Jurkat, Clone E6-1 (cell line): ENCODE measurements around the gene MICAL3.
A peak's percentile ranks its signal among the peaks of the same experiment; 100 is the strongest.

Experiments
- DNase-seq: peaks from one replicate; pipeline ENCODE4 v3.0.0-alpha.2; 2011; ENCODE audit warnings: low read depth, low spot score
- H3K4me3 ChIP-seq: 2 replicates; pipeline ENCODE4 v1.5.1; 2011; ENCODE audit warnings: mild to moderate bottlenecking, low read length, control low read depth, moderate library complexity

The MICAL3 gene

DNA sequence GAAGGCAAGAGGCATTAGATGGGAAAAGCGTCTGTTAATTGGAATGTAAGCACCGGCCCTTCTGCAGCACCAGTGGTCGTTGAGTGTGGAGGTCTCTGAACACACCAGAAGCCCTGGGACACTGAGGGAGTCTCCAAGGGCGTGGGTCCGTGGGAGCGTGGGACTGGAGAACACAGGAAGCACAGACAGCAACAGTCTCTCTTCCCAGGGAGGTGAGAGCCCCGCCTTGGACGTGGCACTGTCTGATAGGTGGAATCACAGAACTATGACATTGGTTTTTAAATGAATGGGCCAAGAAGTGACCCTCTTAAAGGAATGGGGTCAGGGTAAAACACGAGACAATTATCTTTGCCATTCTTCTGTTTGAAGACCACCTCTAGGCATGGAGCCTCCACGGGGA is 221.9 kb downstream of the MICAL3 start:
- no peak overlapping the region for H3K4me3 ChIP-seq
- no peak for DNase-seq

DNA sequence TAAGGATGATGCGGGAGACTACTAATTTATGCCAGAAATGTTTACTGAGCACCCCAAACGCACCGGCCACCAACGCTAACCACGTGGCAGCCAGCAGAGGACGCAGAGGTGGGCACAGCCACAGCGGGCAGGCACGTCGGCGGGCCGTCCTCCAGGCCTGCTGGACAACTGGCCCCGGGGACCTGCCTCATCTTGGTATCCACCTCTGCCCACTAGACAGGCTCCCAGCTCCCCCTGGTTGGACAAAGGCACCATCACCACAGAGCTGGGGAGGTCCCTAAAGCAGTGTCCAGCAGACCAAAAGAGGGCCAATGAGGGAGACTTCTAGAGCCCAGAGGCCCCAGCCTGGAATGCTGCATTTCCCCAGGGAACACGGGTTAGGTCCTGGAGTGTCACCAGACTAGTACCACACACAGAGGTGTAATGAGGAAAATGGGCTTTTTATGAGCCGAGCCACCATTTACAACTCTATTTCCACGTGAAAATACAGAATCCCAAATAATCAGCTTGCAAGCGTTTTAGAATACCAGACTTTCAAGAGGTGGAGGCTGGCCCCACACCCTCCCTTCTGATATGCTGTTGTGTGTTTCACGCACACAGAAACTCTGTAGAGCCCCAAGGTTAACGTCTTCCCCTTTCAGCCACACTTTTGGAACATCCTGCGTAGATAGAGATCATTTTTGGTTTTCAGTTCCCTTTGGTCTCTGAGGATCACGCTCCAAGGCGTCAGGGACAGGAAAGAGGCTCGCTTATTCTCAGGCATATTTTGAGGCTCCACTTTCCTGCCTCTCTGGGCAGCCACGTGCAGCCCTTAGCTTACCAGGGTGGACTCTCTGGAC is 226.4 kb downstream of the MICAL3 start:
- peak; percentile 71 for DNase-seq
- H3K4me3 ChIP-seq = no peak overlapping the region

DNA sequence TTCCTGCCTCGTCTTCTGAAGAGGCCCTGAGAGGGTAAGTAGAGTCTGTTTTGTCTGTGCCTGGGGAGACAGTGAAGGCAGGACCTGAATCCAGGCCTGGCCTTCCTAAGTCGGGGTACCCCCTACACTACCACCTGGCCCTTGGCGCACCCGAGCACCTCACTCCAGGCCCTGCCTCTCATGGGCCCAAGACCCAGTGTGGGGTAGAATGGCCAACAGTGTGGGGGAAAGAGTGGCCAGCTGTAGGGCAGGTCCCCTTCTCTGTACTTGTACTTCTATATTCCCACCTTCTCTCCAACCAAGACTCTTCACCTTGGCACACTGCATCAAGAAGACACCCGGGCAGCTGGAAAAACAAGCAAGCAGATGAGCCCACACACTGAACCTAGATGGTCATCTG is 227.7 kb downstream of the MICAL3 start:
- no peak for DNase-seq
- no peak overlapping the region for H3K4me3 ChIP-seq

DNA sequence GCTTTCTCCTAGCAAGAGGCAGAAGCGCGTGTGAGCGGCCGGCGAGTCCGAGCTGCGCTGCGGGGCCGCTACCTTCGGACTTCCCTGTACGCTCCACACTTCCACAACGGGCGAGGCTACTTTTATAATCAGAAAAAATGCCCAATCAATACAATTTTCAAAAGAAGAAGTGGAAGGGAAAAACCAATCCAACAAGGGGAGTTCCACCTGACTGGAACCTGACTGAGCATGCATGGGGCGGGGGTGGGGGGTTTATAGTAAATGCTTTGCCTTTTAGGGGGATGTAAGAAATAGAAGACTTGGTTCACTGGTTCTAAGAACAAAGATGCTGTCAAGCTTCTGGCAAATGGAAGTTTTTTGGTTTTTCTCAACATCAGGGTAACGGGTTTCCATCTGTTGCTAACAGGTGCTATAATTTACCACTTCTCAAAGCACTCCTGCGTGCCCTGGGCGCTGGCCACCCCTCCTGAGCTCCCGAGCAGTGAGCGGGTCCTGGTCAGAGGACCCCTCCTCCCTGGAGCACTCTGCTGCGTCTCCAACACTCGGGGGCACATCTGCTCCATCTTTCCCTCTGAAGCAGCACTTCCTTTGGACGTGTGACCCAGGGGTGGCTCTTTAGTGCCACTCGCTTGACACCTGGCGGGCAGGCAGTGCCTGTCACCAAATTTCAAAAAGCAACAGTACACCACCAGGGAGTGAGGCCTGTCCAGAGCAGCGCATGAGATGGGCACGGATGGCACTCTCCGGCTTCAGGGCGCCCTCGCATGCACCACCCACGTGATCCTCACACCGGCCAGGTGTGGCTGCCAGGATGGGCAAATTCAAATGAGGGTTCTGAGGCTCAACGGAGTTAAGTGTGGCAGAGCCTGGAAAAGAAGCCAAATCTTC is 228.5 kb downstream of the MICAL3 start:
- no peak overlapping the region for H3K4me3 ChIP-seq
- DNase-seq = no peak

DNA sequence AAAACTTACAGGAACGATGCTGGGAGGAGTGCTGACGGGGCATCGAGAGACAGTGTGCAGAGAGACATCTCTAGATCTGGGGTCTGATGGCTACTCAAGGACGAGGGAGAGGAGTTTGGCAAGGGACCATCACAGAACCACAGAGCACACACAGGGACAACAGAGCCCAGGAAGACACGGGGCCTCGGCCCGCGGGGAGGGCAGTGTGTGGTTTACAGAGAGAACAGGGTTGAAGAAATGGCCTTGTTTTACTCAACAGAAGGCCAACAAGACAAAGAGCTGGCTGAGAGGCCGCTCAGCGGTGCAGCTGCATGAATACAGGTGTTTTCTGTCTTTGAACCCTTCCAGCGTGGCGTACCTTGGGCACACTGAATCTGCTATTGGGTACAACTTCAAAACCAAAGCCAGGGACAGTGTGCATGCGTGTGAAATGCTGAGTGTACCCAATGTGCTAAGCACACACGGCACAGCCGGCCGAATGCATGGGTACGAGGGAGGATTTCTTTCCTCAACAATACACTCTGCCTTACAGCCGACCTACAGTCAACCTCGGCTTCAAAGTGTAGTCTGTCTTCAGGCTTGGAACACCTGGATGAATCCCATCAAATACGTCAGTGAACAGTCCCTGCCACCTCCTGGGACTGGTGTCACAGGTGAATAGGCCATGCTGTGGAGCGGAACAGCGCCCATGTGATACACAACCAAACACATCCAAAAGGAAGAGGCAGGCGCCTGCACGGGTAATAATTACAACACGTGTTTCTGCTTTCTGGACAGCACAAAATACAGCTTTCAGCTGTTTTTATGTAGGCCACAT is 229.4 kb downstream of the MICAL3 start:
- no peak overlapping the region for H3K4me3 ChIP-seq
- no peak for DNase-seq

DNA sequence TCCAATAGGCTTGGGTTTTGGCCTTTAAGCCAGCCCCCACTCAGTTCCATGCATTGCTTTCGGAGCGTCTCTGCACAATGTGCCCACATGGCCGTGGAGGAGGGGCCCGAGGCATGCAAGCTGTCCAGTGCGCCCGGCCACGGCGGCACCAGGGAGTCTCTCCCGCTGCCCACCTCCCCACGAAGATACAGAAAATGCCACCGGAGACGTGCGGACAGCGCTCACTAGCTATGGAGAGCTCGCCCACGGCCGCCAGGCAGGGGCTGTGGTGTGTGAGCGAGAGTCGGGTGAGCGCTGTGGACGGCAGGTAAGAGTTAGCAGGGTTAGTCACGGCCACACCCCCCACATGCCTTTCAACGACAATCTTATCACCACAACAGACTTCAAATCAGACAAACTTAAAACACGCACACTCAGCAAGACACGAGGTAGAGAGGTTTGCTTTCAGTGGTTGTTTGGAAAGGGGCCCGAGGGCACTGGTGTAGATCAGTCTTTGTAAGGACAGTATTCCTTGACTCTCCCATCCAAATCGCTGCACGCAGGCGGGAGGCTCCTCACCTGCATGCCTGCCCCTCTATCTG is 231.4 kb downstream of the MICAL3 start:
- no peak for DNase-seq
- H3K4me3 ChIP-seq = no peak overlapping the region

DNA sequence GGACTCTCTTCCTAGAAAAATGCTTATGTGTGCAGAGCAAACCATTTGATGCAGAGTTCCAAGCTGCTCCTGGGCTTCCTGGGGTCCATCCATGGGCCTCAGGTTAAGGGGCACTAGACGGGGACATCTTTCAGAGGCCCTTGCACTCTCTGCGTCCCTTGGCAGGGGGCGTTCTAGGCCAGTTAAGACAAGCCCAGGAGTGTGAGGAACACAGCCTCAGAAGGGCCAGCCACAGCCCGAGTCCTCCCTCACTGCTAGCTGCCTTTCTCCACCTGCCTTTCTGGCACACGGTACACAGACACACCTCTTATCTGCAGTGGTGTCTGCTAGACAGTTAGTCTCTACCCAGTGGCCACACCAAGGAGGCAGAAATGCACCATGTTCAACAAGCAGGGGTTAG is 232.1 kb downstream of the MICAL3 start:
- DNase-seq = no peak
- no peak overlapping the region for H3K4me3 ChIP-seq

DNA sequence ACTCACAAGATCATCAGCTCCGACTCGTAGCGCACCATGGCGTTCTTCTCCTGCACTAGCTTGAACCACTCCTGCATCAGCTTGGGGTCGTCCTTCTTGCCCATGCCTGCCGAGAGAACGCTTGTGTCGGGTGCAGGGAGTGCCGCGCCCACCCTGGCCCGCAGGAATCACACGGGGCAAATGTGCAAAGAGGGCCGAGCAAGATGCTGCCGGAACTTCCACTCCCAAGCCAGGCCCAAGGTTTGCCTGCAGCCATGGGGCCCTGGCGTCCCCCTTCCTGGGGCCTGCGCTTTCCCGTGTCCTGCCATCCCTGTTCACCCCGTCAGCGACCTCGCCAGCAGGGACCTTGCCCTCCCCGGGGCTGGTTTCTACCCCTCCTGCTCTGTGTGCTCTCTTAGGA is 233.2 kb downstream of the MICAL3 start:
- DNase-seq = no peak
- H3K4me3 ChIP-seq = no peak overlapping the region

DNA sequence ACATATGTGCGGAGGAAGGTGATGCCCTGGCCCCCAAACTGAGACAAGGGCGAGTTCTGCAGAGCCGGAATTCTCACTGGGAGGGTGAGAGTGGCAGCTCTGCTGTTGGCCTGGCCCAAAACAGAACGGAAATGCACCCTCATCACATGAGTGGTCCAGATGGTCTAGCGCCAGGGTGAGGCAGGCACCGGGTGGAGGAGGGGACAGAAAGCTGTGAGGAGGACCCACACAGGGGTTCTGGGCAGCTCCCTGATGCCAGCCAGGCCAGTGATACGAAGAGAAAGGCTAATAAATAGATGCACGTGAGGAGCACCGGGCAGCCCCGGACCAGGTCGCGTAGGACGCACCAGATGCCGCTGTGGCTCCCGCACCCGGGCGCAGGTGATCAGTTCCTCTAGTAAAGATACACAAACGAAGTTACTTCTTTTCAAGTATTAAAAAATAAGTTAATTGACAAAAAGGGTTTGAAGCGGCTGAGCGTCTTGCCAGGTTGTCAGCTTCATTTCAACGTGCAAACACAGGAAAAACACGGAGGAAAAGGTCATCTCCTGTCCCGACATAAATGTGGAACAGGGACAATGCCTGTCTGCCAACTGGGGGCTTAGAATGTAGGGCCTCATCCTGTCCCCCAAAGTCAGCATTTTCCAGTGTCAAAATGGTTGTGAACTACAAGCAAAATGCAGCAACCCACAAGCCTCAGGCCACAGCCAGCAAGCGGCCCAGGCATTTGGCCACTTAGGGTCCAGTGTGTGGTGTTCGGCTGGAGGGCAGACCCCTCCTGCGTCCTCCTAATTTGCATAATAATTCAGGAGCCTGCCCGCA is 234.8 kb downstream of the MICAL3 start:
- DNase-seq = no peak
- no peak overlapping the region for H3K4me3 ChIP-seq

DNA sequence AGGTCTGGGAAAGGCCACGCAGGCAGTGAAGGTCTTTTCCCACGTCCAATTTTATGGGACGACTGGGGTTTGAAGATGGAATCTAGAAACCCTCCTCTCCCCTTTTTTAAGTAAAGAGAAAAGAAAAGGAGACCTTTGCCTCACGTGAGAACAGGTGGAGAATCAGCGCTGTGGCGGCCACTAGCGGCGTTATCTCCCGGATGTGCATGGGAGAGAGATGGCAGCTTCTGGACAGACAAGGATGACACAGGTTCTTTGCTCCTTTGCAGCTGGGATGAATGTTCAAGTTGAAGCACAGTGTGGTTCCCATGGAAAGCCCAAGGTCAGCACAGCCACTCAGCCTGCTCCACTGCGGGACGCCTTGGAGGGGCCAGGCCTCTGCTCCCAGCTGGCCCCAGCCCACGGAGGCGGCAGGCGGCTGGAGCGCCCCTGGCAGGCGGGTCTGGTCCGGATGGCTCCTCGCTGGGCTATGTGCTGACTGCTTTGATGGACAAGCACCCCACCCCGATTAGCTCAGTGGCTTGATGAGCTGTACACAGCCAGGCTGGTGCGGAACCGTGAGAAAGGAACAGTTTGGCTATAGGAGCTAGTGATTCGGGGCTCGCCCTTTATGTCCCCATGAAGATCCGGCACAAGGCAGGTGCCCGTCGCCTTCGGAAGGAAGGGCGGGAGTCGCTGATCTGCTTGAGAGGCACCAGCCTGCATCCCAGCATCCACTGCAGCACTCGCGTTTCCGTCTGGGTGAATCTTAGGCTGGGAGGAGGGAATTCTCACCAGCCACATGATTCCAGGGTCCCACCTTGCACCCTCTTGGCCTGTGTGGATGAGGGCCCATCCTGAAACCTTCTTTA is 235.6 kb downstream of the MICAL3 start:
- DNase-seq = no peak
- peak overlapping the region; percentile 46 for H3K4me3 ChIP-seq

DNA sequence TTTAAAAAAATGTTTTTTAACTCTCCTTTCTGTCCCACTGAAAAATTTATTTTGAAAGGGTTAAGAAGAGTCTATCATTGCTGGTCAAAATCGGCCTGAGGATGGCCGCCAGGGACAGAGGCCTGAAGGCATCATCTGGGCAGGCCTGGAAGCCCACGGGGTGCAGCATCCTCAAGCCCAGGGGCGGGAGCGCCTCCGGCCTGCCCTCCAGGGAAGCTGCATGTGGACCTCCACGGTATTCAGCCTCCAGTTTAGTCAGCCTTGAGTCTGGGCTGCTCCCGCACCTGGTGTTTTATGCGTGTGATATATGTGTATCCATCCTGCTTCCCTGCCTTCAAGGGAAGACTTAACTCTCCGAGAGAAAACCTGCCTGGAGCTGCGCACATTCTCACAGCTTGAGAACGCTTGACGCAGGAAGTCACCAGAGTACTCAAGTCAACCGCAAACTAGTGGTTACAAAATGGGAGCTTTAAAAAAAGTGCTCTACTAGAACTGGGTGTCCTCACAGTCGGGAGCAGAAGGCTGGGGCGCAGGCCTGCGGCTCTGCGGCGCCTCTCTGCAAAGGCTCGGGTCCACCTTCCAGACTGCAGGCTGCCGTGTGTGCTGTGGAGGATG is 236.5 kb downstream of the MICAL3 start:
- DNase-seq = peak; percentile 95
- H3K4me3 ChIP-seq = peak overlapping the region; percentile 46

DNA sequence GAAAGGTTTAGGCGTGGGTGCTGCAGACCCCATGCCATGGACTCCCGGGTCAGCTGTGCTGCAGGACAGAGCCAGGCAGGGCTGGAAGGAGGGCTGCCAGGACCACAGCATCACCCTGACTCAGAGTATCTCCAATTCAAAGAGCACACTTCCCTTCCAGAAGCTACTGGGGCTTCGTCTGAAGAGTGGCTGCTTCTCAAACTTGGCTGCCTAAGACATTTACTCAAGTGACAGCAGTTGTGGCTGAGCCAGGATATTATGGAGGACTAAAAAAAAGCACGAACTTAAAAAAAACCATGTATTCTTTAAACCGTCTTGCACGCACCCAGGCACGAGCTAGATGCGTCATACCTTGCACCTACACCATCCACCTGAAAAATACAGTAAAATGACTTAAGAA is 237.1 kb downstream of the MICAL3 start:
- H3K4me3 ChIP-seq = no peak overlapping the region; the same call in 1 of the 2 replicates
- peak; percentile 66 for DNase-seq

DNA sequence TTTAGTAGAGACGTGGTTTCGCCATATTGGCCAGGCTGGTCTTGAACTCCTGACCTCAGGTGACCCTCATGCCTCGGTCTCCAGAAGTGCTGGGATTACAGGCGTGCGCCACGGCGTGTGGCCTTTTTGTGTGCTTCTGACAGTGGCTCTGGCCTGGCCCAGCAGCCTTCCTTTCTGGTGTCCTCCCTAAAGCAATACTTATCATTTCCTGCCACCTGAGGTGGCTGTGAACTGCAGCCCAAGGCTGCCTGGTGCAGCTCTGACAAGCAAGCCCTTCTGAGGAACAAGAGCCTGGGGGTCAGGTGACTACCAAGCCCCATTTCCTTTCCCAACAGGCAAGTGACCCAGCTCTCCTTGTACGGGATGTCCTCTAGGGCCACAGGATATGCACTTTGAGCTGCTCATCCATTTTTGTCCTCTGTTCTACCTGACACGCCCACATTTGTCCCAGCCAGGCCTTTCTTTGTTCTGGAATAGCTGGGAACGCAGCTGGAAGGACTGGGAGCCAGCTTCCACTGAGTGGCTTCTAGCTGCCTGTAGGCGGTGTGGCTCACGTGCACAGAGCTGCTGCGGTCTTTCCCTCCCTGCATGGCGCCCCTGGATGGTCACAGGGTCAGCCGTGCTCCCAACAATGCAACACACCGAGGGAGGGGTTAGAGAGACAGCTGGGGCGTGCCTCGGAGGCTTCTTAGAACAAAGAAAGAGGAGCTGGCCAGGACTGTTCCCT is 237.8 kb downstream of the MICAL3 start:
- H3K4me3 ChIP-seq = peak overlapping the region; percentile 7
- DNase-seq = peak; percentile 87

DNA sequence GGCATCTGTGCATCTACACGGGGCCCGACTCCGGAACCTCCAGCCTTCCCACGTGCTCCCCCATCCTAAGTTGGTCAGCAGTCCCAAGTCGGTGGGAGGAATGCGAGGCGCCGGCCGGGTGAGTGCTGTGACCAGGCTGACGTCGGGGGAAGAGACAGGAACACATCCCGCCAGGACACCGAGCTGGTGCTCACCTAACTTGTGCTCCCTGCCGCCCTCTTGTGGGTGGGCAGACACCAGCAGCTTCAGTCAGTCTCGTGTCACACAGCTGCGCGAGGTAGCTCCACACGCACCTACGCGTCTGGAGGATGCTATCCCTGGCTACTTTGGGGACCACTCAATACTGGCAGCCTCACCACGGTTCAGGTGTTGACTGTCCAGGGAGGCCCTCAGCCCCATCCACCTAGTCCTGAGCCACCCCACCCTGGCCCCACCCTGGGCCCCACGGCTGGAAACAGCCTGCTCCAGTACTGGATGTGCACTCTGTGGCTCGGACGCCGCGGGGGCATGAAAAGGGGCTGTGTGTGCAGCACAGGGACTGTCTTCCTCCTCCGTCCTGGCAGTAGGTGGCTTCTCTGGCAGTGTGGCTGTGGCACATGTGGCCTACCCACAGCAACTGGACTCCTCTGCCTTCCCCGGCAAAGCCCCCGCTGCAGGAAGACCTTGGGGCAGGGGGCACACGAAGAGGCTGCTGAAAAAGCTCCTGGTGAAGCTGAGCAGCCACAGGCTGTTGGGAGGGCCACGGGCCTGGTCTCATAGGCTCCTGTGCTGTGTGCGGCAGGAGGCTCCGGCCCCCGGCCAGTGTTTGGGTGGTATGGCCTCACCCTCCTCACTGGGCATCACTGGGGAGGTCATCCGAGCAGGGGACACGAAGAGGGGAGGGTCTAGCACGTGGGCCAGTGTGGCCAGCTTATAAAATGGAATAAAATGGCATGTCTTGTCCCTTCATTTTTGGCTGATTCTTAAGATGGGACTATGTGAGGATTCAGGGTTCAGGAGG is 238.9 kb downstream of the MICAL3 start:
- DNase-seq = no peak
- no peak overlapping the region for H3K4me3 ChIP-seq

DNA sequence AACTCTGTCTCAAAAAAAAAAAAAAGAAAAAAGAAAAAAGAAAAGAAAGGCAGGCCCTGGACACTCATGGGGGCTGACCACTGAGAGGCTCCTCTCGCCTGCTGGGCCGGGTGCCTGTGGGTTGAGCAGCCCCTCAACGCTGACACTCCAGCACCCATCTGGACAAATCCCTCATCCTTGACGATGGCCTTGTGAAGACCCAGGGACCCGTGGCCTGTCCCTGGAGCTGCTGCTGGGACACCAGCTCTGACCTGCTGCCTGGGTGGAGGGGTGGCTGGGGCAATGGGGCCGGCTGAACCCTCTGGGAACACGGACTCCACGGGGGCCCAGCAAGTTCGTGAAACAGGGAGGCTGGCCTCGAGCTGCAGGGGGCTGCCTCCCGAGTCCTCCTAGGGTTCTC is 239.6 kb downstream of the MICAL3 start:
- H3K4me3 ChIP-seq = no peak overlapping the region

More for the DNA sequence above, 239.6 kb downstream of the MICAL3 start:
- DNase-seq = no peak
